ENCODE data around the gene HOXA1.

HOXA1 gene

GRCh38 chr7:27141923-27142579 is 46.3 kb upstream of the HOXA1 start:
- DNase-seq (ENCODE audit: low read depth) = no peak
- no peak for TF ChIP-seq CTCF (conservative IDR thresholded peaks at IDR 0.05; ENCODE audit: low read depth, low read length)
- peak overlapping the region; percentile 5 for H3K4me3 ChIP-seq (ENCODE audit: low read depth, low read length)

- no peak for DNase-seq (ENCODE audit: low read depth)
- H3K4me3 ChIP-seq (ENCODE audit: low read depth, low read length) = no peak overlapping the region
- no peak for TF ChIP-seq CTCF (conservative IDR thresholded peaks at IDR 0.05; ENCODE audit: low read depth, low read length)
Observed at GRCh38 chr7:27141137-27141922, 45.5 kb upstream of the HOXA1 start.

GRCh38 chr7:27140126-27140857 is 44.5 kb upstream of the HOXA1 start:
- no peak for DNase-seq (ENCODE audit: low read depth)
- no peak for TF ChIP-seq CTCF (conservative IDR thresholded peaks at IDR 0.05; ENCODE audit: low read depth, low read length)
- H3K4me3 ChIP-seq (ENCODE audit: low read depth, low read length) = no peak overlapping the region

- H3K4me3 ChIP-seq (ENCODE audit: low read depth, low read length) = no peak overlapping the region
- no peak for TF ChIP-seq CTCF (conservative IDR thresholded peaks at IDR 0.05; ENCODE audit: low read depth, low read length)
- no peak for DNase-seq (ENCODE audit: low read depth)
Observed at GRCh38 chr7:27139334-27140125, 43.7 kb upstream of the HOXA1 start.

- H3K4me3 ChIP-seq (ENCODE audit: low read depth, low read length) = no peak overlapping the region
- TF ChIP-seq CTCF (conservative IDR thresholded peaks at IDR 0.05; ENCODE audit: low read depth, low read length) = no peak
- DNase-seq (ENCODE audit: low read depth) = no peak
Observed at GRCh38 chr7:27138985-27139333, 43.2 kb upstream of the HOXA1 start.

- DNase-seq (ENCODE audit: low read depth) = no peak
- no peak for TF ChIP-seq CTCF (conservative IDR thresholded peaks at IDR 0.05; ENCODE audit: low read depth, low read length)
- H3K4me3 ChIP-seq (ENCODE audit: low read depth, low read length) = no peak overlapping the region
Observed at GRCh38 chr7:27138472-27138871, 42.7 kb upstream of the HOXA1 start.

Data from choroid plexus epithelial cell (primary cell).